NT2/D1 (cell line): ENCODE data around the gene PROK1.

Experiments
- SUZ12 ChIP-seq: IDR thresholded peaks from 2 replicates; pipeline ENCODE4 v1.6.1; 2011; ENCODE audit not compliant: insufficient read length, insufficient read depth; ENCODE audit errors: extremely low read depth
- YY1 ChIP-seq: IDR thresholded peaks from 2 replicates; pipeline ENCODE4 v1.6.1; 2011; ENCODE audit not compliant: insufficient read length, insufficient read depth
- ZNF274 ChIP-seq: IDR thresholded peaks from 2 replicates; pipeline ENCODE4 v1.6.1; 2011; ENCODE audit warnings: mild to moderate bottlenecking, low read depth, low read length

DNA sequence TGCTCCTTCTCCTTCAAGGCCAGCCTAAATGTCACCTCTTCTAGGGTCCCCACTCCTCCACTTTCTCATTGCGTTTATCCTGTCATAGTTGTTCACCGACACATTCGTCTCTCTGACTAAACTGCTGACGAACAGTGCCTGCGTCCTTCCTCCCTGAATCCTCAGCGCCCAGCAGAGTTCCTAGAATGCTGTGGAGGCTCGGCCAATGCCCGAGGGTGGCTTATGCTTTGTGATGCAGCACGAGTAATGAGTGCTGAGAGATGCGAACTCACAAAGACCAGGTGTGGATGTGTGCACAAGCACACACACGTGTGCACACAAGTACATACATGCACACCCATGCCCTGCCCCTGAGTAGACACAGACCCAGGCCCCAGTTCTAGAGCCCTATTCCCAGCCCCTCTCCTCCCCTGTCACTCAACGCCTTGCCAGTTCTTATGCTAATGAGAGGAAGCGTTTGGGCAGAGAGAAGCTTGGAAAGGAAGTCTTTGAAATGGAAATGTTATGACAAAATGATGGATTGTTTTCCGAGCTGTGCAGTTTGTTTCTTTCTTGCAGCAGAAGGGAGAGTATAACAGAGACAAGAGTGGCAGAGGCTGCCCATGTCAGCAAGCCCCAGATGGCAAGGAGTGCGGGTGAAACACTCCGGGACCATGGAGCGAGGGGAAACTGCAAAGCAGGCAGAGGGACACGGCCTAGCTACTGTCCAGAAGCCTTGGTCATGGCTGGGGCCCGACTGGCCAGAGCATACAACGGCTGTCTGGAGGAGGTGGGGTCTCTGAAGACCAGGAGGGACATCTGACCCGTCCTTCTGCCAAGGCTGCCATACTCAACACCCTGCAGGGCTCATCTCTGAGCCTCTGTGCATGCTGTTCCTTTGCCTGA, 43.8 kb downstream of the PROK1 start:
- no peak for TF ChIP-seq ZNF274
- no peak for TF ChIP-seq YY1
- TF ChIP-seq SUZ12, result no peak
